K562 (cell line): ENCODE measurements around the gene SLIRP. TPM values are rescaled to one million over a fixed set of nuclear protein-coding genes. Genes with fewer than 3 reads are reported as not detected.

Experiments used
- ATAC-seq: fragments of 200-7000 bp; cut with Tn5 transposase; 3 replicates; pipeline ENCODE4 v1.9.1; 2020; ENCODE audit warnings: moderate library complexity
- BruUV-seq: library from RNA; stranded (reverse); fragments of 400-500 nt; replicated peaks from 2 replicates; lab custom pipeline; 2021; lab: Mats Ljungman, UMichigan
- CTCF ChIA-PET: fragments of 300-600 bp; formaldehyde crosslinking; extraction: SDS; loops from one replicate; lab custom pipeline; 2021; ENCODE audit warnings: low intra/inter-chr PET ratio; lab: Yijun Ruan, JAX
- POLR2A ChIA-PET: fragments of 300-600, 350-650 bp; sonication (Branson Sonifier 250); formaldehyde crosslinking; extraction: SDS; loops from one replicate; lab custom pipeline; 2021; ENCODE audit warnings: antibody characterized with exemption, inconsistent platforms; lab: Yijun Ruan, JAX
- DNase-seq, 4 experiments: peaks; one replicate each; pipeline versions ENCODE4 v3.0.0 to v3.0.0-alpha.2; 2011 to 2018; ENCODE audit warnings: low spot score in 3 of 4, mixed read lengths in 3 of 4; ENCODE audit errors: extremely low read depth in 1 of 4
- FAIRE-seq: peaks from 2 replicates; lab custom pipeline; 2011; peaks lifted over from hg19 to GRCh38; lab: Jason Lieb, UNC
- H2AFZ ChIP-seq: 2 replicates; pipeline ENCODE4 v1.6.0; 2011; ENCODE audit warnings: low read depth, low read length, control low read depth, inconsistent platforms
- H3K27ac ChIP-seq: fragments of 200-600 bp; 3 replicates; pipeline ENCODE4 v1.8.0; 2011; ENCODE audit warnings: low read depth, mild to moderate bottlenecking, control low read depth, inconsistent platforms, low read length, moderate library complexity, mixed read lengths; ENCODE audit errors: extremely low read depth
- H3K27me3 ChIP-seq, 2 experiments: fragments of 300-600 bp in 1 of 2; 2 replicates in 1 of 2; 3 replicates in 1 of 2; pipeline versions ENCODE4 v1.6.0 to v1.8.0; 2011; ENCODE audit warnings: inconsistent platforms in 2 of 2, low read length in 2 of 2, mild to moderate bottlenecking in 1 of 2, mixed read lengths in 1 of 2, moderate library complexity in 1 of 2; ENCODE audit not compliant: control insufficient read depth in 2 of 2, insufficient read depth in 2 of 2
- H3K36me3 ChIP-seq: fragments of 300-600 bp; 3 replicates; pipeline ENCODE4 v1.8.0; 2011; ENCODE audit warnings: mild to moderate bottlenecking, low read length, inconsistent platforms; ENCODE audit not compliant: control insufficient read depth, insufficient read depth
- H3K4me1 ChIP-seq, 2 experiments: fragments of 200-600 bp in 1 of 2; replicated peaks in 1 of 2; 2 replicates in 1 of 2; 3 replicates in 1 of 2; pipeline versions ENCODE4 v1.5.1 to v1.8.0; 2011; ENCODE audit warnings: inconsistent platforms in 2 of 2, low read length in 2 of 2, mild to moderate bottlenecking in 1 of 2, mixed read lengths in 1 of 2, moderate library complexity in 1 of 2; ENCODE audit not compliant: control insufficient read depth in 2 of 2, insufficient read depth in 2 of 2
- H3K4me2 ChIP-seq: 2 replicates; pipeline ENCODE4 v1.6.1; 2011; ENCODE audit warnings: low read length, control low read depth, inconsistent platforms, mixed read lengths; ENCODE audit not compliant: insufficient read depth
- H3K4me3 ChIP-seq: fragments of 200-600 bp; sonication (generic), shearing (Covaris generic); 2 replicates; pipeline ENCODE4 v1.5.1; 2016; ENCODE audit warnings: control low read depth, inconsistent platforms
- H3K79me2 ChIP-seq: fragments of 200-600 bp; 3 replicates; pipeline ENCODE4 v1.8.0; 2011; ENCODE audit warnings: low read length, inconsistent platforms; ENCODE audit not compliant: control insufficient read depth, insufficient read depth
- H3K9ac ChIP-seq, 2 experiments: 2 replicates each; pipeline versions ENCODE4 v1.6.0 to v1.6.1; 2011; ENCODE audit warnings: low read depth in 2 of 2, low read length in 2 of 2, control low read depth in 1 of 2, inconsistent platforms in 1 of 2, mild to moderate bottlenecking in 1 of 2, mixed read lengths in 1 of 2; ENCODE audit not compliant: insufficient read depth in 1 of 2
- H3K9me1 ChIP-seq: one replicate; pipeline ENCODE4 v1.6.0; 2011; ENCODE audit warnings: inconsistent platforms, mild to moderate bottlenecking, low read length, moderate library complexity; ENCODE audit not compliant: control insufficient read depth, insufficient read depth
- H3K9me3 ChIP-seq: replicated peaks from 2 replicates; pipeline ENCODE4 v1.5.1; 2011; ENCODE audit warnings: low read depth, low read length, inconsistent platforms; ENCODE audit not compliant: control insufficient read depth, insufficient read depth
- H4K20me1 ChIP-seq: replicated peaks from 2 replicates; pipeline ENCODE4 v1.6.1; 2011; ENCODE audit warnings: low read length, inconsistent platforms, mixed read lengths; ENCODE audit not compliant: control insufficient read depth, insufficient read depth
- FOXO4 ChIP-seq: fragments of 450-650 bp; formaldehyde crosslinking; IDR thresholded peaks from 2 replicates; pipeline ENCODE4 v1.4.0; 2020; ENCODE audit warnings: mild to moderate bottlenecking, moderate library complexity
- GTF2B ChIP-seq: IDR thresholded peaks from 2 replicates; pipeline ENCODE4 v1.6.1; 2011; ENCODE audit not compliant: insufficient read length; ENCODE audit errors: extremely low read depth
- MCM2 ChIP-seq: fragments of 450-650 bp; IDR thresholded peaks from 2 replicates; pipeline ENCODE4 v1.6.1; 2017; ENCODE audit warnings: low read depth, mild to moderate bottlenecking
- NFE2L1 ChIP-seq: fragments of 450-650 bp; IDR thresholded peaks from 2 replicates; pipeline ENCODE4 v1.6.1; 2016; ENCODE audit warnings: missing genetic modification characterization, low read depth, mild to moderate bottlenecking, missing compliant biosample characterization, moderate library complexity, borderline replicate concordance
- PCBP1 ChIP-seq: fragments of 200-400 bp; formaldehyde crosslinking; IDR thresholded peaks from 2 replicates; pipeline ENCODE4 v1.6.1; 2018; ENCODE audit warnings: mild to moderate bottlenecking, low read depth, low read length; ENCODE audit not compliant: poor library complexity, severe bottlenecking
- TOE1 ChIP-seq, 2 experiments: fragments of 450-650 bp in 1 of 2; sonication (generic) in 1 of 2; formaldehyde crosslinking in 1 of 2; IDR thresholded peaks; 2 replicates each; pipeline versions ENCODE4 v1.7.1 to v1.8.0; 2016 to 2022; ENCODE audit warnings: borderline replicate concordance in 2 of 2, mild to moderate bottlenecking in 2 of 2, antibody characterized with exemption in 1 of 2, inconsistent platforms in 1 of 2, low read depth in 1 of 2, missing genetic modification reagents in 1 of 2, moderate library complexity in 1 of 2
- UBTF ChIP-seq, 2 experiments: IDR thresholded peaks; 2 replicates each; pipeline ENCODE4 v1.6.1; 2012; ENCODE audit warnings: improper control_type of control experiment in 2 of 2, low read depth in 2 of 2, low read length in 2 of 2, borderline replicate concordance in 1 of 2
- WGBS: fragments of 100-300 bp; shearing (Covaris generic); methylation state at CpG from one replicate; pipeline ENCODE4 v1.1.6; 2016; ENCODE audit warnings: low coverage, mixed read lengths; ENCODE audit not compliant: insufficient coverage; ENCODE audit errors: missing lambda C conversion rate; 5-methylcytosine and 5-hydroxymethylcytosine counted together
- in situ Hi-C: fragments of 300-500 bp; cut with MboI; formaldehyde crosslinking; loops from 4 replicates; pipeline ENCODE4 v1.15.0; 2018; ENCODE audit warnings: inconsistent platforms, mixed read lengths
- intact Hi-C: fragments of 100-400 bp; cut with micrococcal nuclease; formaldehyde crosslinking; loops from 2 replicates; pipeline ENCODE4 v1.14.2; 2022
- polyA plus RNA-seq, 8 experiments: library from polyadenylated mRNA; depleted of rRNA in 4 of 8; stranded (reverse) in 5 of 8; unstranded in 3 of 8; fragments of >200 nt; fragmentation: Nextera tagmentation in 2 of 8; fragmentation: Illumina TruSeq in 1 of 8; extraction: Ambion mirVana in 2 of 8; extraction: Trizol in 1 of 8; gene quantifications; 2 replicates each; pipeline versions ENCODE4 v1.2.1 to v1.2.3, GENCODE V29; 2011 to 2014; ENCODE audit warnings: inconsistent platforms in 1 of 8, missing spikeins in 1 of 8
- total RNA-seq, 7 experiments: library from RNA; depleted of rRNA in 6 of 7; stranded (reverse); fragments of >200 nt in 6 of 7; fragmentation: Illumina TruSeq in 2 of 7; extraction: Trizol in 2 of 7; gene quantifications; 2 replicates each; pipeline versions ENCODE4 v1.2.1 to v1.2.3, GENCODE V29; 2011 to 2021; ENCODE audit warnings: low replicate concordance in 1 of 7
- TF ChIP-seq, protein P1 (sequence below): fragments of 250-450 bp; sonication (Bioruptor Pico); IDR thresholded peaks from 2 replicates; pipeline ENCODE4 v1.9.0; 2021; ENCODE audit warnings: mild to moderate bottlenecking, inconsistent platforms
- TF ChIP-seq, protein P2 (sequence below): fragments of 450-650 bp; conservative IDR thresholded peaks from 2 replicates; pipeline ENCODE4 v1.6.1; 2016; ENCODE audit warnings: missing genetic modification characterization, low read depth, mild to moderate bottlenecking, missing compliant biosample characterization, moderate library complexity

Gene SLIRP
- total and polyA plus RNA-seq, 9 of the 15 experiments (the other 6 are each of a cell fraction or from before 2014, with no cell fraction given) = 251 to 1,905 (median 491) TPM

- TF ChIP-seq GTF2B (no peak), MCM2 (no peak), NFE2L1 (tag) (no peak), TOE1 (IDR thresholded peaks at IDR 0.05; ENCODE audit: borderline replicate concordance) (no peak), TOE1 (CRISPR knock-in tag; IDR thresholded peaks at IDR 0.05; ENCODE audit: borderline replicate concordance, low read depth) (no peak)
- TF ChIP-seq, protein P1, sequence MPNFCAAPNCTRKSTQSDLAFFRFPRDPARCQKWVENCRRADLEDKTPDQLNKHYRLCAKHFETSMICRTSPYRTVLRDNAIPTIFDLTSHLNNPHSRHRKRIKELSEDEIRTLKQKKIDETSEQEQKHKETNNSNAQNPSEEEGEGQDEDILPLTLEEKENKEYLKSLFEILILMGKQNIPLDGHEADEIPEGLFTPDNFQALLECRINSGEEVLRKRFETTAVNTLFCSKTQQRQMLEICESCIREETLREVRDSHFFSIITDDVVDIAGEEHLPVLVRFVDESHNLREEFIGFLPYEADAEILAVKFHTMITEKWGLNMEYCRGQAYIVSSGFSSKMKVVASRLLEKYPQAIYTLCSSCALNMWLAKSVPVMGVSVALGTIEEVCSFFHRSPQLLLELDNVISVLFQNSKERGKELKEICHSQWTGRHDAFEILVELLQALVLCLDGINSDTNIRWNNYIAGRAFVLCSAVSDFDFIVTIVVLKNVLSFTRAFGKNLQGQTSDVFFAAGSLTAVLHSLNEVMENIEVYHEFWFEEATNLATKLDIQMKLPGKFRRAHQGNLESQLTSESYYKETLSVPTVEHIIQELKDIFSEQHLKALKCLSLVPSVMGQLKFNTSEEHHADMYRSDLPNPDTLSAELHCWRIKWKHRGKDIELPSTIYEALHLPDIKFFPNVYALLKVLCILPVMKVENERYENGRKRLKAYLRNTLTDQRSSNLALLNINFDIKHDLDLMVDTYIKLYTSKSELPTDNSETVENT = no peak
Measured at GRCh38 chr14:77761205-77761931, 53.5 kb downstream of the SLIRP start (continued).

GRCh38 chr14:77763316-77763715, 55.4 kb downstream of the SLIRP start:
- Histone ChIP-seq H3K9me1 (no peaks in the 10 kb centered on the region), H3K27ac (no peak overlapping the region), H3K4me2 (no peak overlapping the region), H3K4me3 (no peak overlapping the region), H3K36me3 (peaks cover 14% of the 10 kb centered on the region; the same call in 1 of the 3 replicates), H3K4me1 (peaks cover 3 to 4% of the 10 kb centered on the region in 2 experiments; a peak in 3 of 5 replicates), H3K9ac (no peak overlapping the region), H3K27me3 (no peaks in the 10 kb centered on the region), H3K79me2 (peaks cover 27% of the 10 kb centered on the region), H4K20me1 (no peaks in the 10 kb centered on the region), H3K9me3 (no peaks in the 10 kb centered on the region), H2AFZ (no peak overlapping the region)
- WGBS = 8% methylated on average over 1 of the region's 1 CpG
- ChIA-PET POLR2A (interaction anchor here (0.5 to 1.3 kb wide), 3 partner anchors 14 to 163 kb away, joined by 3 to 4 read pairs (median 3); partner anchors contain the start of gene ADCK1), CTCF (no interaction called here)
- FAIRE-seq = no peak
- in situ Hi-C loops = loop anchor here (5.0 kb wide), 1 partner anchor 34 kb away; no protein-coding TSS in a partner anchor
- intact Hi-C loops = no loop called here
- no TSS peak for BruUV-seq
- no peak for DNase-seq
- ATAC-seq = no peak
- TF ChIP-seq UBTF (IDR thresholded peaks at IDR 0.05; ENCODE audit: borderline replicate concordance in 1 of 2, low read depth in 2 of 2, low read length in 2 of 2) = no peak
- no peak for TF ChIP-seq PCBP1
- TF ChIP-seq FOXO4 (CRISPR knock-in tag) = no peak
- TF ChIP-seq, protein P2, sequence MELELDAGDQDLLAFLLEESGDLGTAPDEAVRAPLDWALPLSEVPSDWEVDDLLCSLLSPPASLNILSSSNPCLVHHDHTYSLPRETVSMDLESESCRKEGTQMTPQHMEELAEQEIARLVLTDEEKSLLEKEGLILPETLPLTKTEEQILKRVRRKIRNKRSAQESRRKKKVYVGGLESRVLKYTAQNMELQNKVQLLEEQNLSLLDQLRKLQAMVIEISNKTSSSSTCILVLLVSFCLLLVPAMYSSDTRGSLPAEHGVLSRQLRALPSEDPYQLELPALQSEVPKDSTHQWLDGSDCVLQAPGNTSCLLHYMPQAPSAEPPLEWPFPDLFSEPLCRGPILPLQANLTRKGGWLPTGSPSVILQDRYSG (tag) = no peak
